Measurements from ENCODE around the gene SLC25A22.

SLC25A22 gene

GRCh38 chr11:771617-772204, 26.4 kb downstream of the SLC25A22 start:
- DNase-seq (ENCODE audit: low spot score), result no peak

- no peak for DNase-seq (ENCODE audit: low spot score)
Observed at GRCh38 chr11:770642-771616, 27.2 kb downstream of the SLC25A22 start.

GRCh38 chr11:769887-770641, 28.0 kb downstream of the SLC25A22 start:
- DNase-seq (ENCODE audit: low spot score), result no peak

GRCh38 chr11:767238-767637, 30.8 kb downstream of the SLC25A22 start:
- DNase-seq (ENCODE audit: low spot score), result no peak

GRCh38 chr11:766936-767210, 31.2 kb downstream of the SLC25A22 start:
- DNase-seq (ENCODE audit: low spot score), result no peak

- no peak for DNase-seq (ENCODE audit: low spot score)
Observed at GRCh38 chr11:766106-766935, 31.8 kb downstream of the SLC25A22 start.

- DNase-seq (ENCODE audit: low spot score), result no peak
Observed at GRCh38 chr11:765802-766091, 32.3 kb downstream of the SLC25A22 start.

- peak; percentile 68 for DNase-seq (ENCODE audit: low spot score)
Observed at GRCh38 chr11:765025-765801, 32.9 kb downstream of the SLC25A22 start.

- no peak for DNase-seq (ENCODE audit: low spot score)
Observed at GRCh38 chr11:764322-765024, 33.6 kb downstream of the SLC25A22 start.

GRCh38 chr11:763549-764321, 34.3 kb downstream of the SLC25A22 start:
- no peak for DNase-seq (ENCODE audit: low spot score)

- DNase-seq (ENCODE audit: low spot score), result no peak
Observed at GRCh38 chr11:763073-763463, 35.0 kb downstream of the SLC25A22 start.

GRCh38 chr11:762421-763072, 35.5 kb downstream of the SLC25A22 start:
- peak; percentile 91 for DNase-seq (ENCODE audit: low spot score)

- DNase-seq (ENCODE audit: low spot score), result no peak
Observed at GRCh38 chr11:761526-762108, 36.5 kb downstream of the SLC25A22 start.

- DNase-seq (ENCODE audit: low spot score), result no peak
Observed at GRCh38 chr11:760236-760635, 37.8 kb downstream of the SLC25A22 start.

GRCh38 chr11:749731-750130, 48.4 kb downstream of the SLC25A22 start:
- DNase-seq (ENCODE audit: low spot score), result no peak

- DNase-seq (ENCODE audit: low spot score), result peak; percentile 46
Observed at GRCh38 chr11:748007-748359, 50.1 kb downstream of the SLC25A22 start.

GRCh38 chr11:747158-748006, 50.7 kb downstream of the SLC25A22 start, which contains the start of gene TALDO1:
TSS of gene TALDO1 (plus strand) at chr11:747464. CDS start at chr11:747482, 18 bp downstream.
- DNase-seq (ENCODE audit: low spot score), result peak; percentile 98

Data from GM03348 (cell line).